ENCODE results near the gene FAM131B.

The FAM131B gene

DNA sequence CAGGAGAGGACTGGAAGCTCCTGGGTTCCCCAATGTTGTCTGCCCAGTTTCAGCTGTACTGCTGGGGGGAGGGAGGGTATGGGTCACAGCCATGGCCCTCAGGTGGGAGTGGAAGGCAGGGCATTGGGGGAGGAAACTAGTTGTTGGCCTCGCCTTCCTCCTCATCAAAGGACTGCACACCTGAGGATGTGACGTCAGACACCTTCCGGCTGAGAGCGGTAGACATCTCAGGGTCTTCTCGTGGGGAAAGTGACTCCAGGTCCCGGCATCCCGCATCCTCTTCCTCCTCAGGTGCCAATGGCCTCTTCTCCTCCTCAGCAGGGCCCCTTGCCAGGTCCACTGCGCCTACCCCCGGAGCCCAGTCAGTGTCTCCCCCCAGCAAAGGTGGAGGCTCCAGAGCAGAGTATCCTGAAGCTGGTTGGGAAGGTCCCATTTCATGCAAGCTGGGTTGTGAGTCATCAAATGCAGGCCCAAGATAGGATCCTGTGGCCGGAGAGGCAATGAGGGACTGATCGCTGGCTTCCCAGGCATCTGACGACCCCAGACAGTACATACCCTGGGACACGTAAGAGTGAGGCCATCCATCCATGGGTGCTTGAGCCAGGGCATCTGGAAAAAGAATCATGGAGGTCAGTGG is 6.0 kb downstream of the FAM131B start:
- DNase-seq: no peak

DNA sequence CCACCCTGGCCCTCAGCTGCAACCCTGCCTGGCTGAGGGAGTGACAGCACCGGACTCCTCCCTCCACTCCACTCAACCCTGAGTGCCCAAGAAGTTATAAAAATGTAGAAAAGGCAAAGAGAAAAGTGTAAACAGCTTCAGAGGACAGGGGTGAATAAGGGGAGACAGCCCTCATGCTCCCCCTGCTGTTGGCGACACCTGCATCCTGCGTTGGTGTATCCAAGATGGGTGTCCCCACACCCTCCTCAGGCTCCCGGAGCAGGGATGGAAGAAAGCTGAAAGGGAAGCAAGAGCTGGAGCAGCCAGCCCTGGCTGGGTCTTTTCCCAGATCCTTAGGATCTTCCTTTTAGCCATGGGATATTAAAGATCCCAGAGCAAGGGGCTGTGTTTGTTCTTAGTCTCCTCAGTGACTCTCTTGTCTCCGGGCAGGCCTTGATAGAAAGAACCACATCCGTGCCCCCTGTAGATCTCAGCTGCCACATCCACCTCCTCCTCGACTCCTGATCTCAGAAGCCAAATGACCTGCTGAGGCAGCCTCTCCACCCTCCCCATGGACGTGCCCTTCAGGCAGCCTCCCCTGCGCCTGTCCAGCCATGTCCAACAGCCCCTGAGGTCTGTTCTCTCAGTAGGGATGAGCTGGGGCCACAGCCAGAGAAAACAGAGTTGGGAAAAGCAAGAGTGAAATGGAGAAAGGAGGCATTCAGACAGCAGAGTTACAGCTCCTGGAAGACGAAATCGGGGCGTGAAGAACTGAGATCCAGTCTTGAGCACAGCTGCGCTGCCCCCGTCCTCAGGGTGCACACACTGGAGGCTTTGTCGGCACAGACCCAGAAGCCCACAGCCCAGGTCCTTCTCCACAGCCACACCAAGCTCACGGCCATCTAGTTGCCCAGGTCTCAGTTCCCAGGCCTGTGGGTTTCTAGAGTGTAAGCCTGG is 6.8 kb downstream of the FAM131B start:
- no peak for DNase-seq

DNA sequence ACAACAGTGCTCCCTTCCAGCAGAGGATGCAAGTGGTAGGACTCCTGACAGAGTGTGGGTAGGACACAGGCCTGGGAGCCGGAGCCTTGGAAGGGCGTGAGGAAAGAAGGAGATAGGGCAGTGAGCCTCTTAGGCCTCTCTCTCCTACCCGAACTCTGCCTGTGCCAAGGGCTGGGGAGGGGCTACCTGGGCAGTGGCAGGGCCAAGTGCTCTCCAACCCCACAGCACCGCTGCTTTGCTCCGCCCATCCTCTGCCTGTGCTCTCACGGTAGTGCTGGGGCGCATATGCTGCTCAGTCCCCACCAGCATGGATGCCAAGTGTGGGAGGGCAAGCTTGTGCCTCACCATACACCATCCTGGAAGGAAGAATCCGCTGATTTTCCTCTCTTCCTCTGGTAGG is 7.5 kb downstream of the FAM131B start:
- no peak for DNase-seq

DNA sequence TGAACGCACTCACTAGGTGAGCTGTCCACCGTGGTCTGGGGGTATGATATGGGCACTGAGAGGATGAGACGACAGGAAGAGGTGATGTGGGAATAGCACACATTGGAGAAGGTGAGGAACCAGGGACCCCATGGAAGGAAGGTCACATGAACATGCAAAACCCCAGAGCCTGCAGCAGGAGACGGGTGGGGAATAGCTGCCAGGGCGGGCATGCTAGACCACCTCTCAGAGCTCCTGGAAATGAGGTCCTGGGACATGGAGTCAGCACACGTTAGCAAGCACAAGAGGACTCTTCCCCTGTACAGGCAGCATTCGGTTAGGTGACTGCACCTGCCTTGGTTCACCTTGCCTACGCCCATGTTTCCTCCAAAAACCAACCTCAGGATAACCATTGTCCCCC is 8.1 kb downstream of the FAM131B start:
- no peak for DNase-seq

DNA sequence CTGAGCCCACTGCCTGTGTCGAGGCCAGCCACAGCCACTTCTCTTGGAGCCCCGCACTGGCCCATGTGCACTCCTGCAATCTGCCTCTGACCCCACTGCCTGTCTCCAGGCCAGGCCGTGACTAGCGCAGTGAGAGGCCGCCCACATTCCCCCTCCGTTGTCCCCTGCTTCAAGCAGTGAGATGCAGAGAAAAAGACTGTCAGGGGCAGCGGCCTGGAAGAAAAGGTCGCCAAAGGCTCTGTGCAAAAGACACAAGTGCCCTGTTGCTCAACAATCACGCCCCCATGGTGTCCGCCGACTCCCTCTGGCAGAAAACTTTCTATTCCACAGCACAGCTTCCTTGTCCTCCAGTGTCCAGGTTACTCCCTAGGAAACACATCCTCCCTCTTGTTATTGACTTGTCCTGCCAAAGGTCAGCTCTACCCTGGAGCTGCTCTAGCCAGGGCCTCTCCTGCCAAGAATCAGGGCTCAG is 9.9 kb downstream of the FAM131B start:
- no peak for DNase-seq

DNA sequence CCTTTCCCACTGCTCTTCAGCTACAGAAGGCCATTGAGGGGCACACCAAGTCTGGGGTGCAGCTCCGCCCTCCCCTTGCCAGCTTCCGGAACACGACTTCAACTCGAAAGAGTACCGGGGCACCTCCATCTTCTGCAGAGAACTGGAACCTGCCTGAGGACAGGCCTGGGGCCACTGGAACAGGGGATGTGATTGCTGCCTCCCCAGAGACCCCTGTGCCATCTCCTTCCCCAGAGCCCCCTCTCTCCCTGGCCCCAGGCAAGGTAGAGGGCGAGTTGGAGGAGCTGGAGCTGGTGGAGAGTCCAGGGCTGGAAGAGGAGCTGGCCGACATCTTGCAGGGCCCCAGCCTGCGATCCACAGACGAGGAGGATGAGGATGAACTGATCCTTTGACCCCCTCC is 10.9 kb downstream of the FAM131B start:
- no peak for DNase-seq

DNA sequence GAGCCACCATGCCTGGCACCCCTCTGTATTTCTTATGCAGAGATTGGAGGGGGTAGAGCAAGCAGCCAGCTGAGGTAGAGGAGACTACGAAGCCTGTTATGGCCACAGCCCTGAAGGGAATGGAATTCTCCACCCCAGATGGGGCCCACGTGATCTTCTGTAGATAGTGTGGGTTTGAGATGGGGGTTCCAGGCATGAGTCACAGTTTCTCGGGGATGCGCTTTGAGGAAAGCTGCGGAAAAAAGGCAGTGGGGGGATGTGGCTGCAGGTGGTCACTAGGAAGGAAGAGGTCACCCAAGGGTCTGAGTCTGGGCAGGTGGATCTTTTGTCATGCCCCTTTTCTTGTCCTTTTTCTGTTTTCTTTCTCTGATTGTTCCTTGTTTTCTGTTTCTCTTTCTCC is 11.5 kb downstream of the FAM131B start:
- no peak for DNase-seq

DNA sequence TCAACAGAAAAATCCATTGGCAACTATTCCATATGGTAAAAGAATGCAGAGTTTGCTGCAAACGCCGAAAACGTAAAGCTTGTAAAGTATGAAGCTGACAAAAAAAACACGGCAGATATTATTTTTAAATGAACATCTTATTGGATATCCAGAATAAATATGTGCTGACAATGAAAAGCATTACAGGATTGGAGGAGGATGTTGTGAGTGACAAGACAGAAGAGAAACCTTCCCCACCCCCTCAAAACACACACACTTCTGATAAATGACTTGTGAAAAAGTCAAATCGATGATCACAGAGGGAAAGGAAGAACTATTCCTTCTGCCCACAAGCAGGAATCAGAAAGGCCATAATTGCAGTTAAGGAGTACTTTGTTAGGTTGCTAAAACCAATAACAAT is 14.6 kb downstream of the FAM131B start:
- DNase-seq: no peak

DNA sequence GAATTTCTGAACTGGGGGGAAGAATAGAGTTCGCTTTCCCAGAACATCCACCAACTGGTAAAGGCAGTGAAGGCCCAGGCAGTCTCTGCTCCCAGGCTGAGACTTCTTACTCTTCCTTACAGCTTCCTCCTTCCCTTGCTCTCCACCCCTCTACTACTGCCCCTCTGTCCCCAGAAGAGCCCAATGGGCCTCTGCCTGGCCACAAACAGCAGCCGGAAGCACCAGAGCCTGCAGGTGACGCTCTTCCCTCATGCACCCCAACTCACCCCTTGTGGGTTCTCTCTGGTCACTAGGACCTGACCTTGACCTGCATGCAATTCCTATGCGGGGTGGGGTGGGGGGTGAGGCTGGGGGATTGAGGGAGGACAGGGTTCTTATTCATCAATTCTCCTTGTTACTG is 16.5 kb downstream of the FAM131B start:
- DNase-seq: no peak

DNA sequence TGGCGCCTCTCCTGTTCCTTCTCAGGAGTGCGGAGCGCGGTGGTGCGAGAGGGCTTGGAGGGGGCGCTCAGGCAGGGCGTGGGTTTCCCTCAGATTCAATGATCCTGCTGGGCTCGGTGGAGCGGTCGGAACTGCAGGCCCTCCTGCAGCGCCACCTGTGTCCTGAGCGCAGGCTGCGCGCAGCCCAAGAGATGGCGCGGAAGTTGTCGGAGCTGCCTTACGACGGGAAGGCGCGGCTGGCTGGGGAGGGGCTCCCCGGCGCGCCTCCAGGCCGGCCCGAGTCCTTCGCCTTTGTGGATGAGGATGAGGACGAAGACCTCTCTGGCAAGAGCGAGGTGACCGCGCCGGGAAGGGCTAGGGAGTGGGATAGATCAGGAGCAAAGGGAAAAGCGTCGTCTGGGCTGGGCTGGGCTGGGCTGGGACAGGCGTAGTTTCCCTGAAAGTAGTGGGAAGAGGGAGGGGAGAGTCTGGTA is 17.0 kb downstream of the FAM131B start:
- DNase-seq: no peak

DNA sequence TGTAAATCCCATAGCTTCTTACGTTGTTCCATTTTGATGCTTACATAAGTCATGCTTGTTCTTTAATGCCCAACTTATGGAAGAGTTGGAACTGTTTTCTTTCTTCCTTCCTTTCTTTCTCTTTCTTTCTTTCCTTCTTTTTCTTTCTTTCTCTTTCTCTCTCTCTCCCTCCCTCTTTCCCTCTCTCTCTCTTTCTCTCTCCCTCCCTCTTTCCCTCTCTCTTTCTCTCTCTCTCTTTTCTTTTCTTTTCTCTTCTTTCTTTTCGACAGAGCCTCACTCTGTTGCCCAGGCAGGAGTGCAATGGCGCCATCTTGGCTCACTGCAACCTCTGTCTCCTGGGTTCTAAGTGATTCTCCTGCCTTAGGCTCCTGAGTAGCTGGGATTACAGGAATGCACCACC is 18.9 kb downstream of the FAM131B start:
- no peak for DNase-seq

DNA sequence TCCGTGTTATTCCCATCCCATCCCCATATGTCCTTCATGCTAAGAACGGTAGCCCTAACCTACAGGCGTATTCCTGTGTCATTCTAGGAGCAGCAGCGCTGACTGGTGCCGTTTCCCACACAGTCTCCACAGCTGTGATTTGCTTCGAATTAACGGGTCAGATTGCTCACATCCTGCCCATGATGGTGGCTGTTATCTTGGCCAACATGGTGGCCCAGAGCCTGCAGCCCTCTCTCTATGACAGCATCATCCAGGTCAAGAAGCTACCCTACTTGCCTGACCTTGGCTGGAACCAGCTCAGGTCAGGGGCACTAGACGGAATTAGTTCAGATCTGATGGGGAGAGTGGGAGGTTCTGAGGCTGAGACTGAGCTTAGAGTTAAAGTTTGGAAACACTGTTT is 20.7 kb downstream of the FAM131B start:
- no peak for DNase-seq

DNA sequence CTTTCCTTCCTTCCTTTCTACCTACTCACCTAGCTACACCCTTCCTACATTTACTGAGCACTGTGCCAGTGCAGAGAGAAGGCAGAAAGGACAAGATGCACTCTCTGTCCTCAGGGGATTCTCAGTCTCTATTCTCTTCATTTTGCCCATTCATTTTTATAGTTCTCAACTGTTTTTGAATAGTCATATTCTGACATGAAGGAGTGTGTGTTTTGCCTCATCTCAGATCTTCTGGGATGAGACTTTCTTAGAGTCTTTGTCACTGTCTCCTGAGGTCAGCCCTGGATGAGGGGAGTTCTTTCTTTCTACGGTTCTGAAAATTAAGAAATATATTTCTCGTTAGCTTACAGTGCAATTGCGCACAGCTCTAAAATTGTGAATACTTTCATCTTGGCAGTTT is 25.3 kb downstream of the FAM131B start:
- no peak for DNase-seq

DNA sequence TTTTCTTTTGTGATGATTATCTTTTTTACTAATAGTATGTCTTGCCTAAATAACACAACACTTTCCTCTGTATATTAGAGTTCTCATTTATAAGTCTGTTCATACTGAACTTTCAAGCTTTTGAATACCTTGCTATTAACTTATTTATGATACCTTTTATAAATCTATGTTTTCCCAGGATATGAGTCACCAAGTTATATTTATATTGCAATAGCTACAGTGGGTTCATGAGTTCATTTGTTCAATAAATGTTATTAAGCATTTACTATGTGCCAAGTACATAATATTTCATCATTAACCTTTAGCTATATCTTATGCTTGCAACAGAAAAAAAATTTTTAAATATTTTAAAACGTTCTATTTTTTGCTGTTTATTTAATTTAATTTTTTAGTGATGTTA is 28.3 kb downstream of the FAM131B start:
- no peak for DNase-seq

DNA sequence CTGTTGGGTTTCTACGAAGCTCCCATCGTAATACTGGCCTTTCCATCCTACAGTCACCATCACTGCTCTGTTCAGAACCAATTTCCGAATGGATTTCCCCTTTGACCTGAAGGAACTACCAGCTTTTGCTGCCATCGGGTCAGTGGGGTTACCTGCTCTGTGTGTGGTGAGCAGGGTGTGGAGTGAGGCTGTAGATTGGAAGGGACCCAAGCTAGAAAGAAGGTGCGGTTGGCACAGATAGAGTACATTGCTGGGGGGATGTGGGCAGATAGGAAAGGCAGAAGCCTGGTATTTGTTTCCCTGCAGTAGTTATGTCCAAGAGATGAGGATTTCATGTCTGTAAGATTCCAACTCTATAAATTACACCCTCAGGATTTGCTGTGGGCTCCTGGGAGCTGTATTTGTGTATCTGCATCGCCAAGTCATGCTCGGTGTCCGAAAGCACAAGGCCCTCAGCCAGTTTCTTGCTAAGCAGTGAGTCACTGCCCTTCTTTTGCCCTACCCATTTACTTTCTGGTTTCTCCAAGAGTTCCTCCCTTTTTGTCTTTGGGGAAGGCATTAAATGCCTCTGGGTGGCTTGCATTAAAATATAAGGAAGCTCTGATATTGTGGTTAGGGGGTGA is 31.2 kb downstream of the FAM131B start:
- peak; percentile 66 for DNase-seq

DNA sequence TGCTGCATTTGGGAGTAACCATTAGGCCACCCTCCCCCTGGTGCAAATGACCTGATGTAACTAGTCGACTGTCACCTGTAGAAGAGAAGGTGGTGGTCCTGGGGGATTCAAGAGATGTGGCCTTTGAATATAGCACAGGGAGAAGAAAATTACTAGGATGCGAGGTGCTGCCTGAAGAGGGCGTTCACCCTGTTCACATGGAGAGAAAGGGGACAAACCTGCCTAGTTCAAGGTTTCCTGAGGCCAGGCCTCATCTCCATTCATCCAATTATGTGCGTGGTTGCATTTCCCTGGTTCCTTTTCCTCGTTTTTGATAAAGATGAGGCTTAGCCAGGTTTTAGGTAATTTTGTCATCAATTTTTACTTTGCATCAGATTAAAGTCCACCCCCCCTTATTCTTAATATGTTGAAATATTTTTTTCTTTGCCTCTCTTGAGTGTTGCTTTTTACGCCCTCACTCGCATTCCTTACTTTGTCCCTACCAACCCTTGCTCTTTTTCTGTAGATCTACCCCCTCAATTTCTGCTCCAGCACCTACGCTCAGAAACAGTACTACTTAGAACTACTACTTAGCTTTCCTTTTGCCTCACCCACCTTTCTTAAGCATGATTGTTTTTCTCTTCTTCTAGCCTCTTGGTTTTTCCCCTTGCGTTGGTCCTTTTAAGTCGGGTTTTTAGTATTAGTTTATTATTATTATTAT is 32.9 kb downstream of the FAM131B start:
- no peak for DNase-seq

DNA sequence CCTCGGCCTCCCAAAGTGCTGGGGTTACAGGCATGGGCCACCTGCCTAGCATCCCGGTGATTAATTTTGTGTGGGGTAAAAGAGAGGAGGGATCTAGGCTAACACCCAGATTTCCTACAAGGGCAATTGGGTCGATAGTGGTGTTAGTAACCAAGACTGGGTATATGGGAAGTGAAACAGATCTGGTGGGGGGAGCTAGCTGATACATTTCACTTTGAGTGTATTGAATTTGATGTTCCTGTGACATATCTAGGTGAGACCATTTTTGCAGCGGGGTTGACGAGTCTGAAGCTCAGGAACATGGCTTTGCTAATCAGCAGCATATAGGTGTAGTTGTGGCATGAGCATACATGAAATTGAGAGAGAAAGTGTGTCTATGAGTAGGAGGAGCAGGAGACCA is 34.6 kb downstream of the FAM131B start:
- no peak for DNase-seq

DNA sequence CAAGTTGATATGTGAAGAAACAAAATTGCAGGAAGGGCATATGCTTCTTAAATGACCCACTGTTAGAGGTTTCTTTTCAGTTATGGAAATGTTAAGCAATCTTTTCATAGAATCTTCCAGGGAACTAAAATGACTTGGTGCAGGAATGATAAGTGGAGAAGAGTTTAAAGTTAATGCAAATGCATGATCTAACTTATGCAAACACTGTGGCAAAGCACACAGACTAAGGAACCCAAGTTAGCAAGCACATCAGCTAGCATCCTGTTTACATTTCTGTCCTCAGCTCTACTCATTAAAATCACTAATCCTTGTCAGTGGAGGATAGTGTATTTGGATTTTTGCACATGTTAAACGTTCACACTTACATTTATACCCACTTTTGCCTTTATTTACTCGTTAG is 37.3 kb downstream of the FAM131B start:
- DNase-seq: no peak

DNA sequence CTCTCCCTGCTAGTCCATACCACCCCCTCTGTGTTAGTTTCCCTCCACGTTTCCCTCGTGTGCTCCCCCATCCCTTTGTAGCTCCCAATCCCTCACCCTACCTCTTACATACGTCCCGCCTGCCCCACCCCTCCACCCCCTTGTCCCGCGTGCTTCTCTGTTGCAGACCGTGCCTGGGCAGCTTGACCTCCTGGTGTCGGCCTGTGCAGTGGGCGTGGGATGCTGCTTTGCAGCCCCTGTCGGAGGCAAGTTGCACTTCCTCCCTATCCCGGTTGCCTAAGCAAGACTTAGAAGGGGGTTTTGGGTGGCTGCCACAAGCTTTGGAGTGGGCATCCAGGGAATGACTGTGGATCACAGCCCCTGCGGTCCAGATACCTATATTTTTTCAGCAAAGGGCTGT is 38.9 kb downstream of the FAM131B start:
- no peak for DNase-seq

DNA sequence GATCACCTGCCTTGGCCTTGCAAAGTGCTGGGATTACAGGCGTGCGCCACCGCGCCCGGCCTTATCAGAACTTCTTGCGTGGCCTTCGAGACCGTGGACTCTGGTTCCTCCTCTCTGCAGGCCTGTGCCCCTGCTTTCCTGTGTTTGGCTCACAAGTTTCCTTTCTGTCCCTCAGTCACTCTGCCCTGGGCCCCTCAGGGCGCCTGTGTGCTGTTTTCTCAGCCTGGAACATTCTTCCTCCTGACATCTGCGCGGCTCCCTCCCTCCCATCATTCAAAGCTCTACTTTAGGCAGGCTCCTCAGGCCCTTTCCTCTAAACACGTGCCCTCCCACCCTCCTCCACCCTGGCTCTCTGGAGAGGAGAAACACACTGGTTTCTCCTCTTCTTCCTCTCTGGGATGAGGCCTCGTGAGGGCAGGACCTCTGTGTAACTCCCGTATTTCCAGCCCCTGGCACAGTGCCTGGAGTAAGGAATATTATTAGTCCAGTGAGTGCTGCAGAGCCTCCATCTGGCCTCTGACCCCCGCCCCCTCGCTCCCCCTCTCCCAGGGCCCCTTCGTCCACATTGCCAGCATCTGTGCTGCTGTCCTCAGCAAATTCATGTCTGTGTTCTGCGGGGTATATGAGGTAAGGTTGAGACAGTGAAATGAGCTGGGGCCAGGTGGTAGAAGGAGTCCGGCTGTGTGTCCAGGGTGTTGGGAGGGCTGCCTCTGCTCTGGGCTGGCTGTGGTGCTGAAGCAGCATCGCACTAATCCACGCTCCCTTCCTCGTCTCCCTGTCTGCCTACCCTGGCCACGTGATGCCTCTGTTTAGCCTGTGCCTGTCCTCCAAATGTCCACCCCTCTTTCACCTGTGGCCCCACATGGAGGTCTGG is 39.5 kb downstream of the FAM131B start:
- no peak for DNase-seq

DNA sequence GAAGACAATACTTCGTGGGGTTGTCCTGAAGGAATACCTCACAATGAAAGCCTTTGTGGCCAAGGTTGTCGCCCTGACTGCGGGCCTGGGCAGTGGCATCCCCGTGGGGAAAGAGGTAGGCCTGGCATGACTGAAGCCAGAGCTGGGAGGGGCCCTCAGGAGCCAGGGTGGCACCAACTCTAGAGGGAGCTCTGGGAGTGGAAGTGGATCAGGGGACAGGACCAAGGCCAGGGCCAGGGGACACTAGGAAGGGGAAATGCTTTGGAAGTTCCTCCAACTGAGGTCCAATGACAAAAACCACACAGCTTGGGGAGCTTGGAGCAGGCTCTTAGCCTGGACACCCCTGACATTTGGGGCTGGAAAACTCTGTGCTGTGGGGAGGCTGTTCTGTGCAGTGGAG is 40.8 kb downstream of the FAM131B start:
- no peak for DNase-seq

DNA sequence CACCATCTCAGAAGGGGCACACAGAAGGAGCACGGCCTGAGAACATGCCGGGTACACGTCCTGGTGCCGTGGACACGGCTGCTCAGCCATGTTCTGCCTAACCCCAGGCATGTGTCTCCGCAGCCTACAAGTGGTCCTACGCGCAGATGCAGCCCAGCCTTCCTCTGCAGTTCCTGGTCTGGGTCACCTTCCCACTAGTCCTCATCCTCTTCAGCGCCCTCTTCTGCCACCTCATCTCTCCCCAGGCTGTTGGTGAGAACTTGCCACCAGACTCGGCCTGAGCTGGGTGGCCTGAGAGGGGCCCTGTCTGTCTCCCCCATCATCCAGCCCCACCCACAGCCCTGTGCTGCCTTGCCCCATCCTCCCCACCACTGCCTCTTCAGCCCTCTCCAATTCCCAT is 41.3 kb downstream of the FAM131B start:
- no peak for DNase-seq
